ENCODE results near the gene NLRP6.

DNA sequence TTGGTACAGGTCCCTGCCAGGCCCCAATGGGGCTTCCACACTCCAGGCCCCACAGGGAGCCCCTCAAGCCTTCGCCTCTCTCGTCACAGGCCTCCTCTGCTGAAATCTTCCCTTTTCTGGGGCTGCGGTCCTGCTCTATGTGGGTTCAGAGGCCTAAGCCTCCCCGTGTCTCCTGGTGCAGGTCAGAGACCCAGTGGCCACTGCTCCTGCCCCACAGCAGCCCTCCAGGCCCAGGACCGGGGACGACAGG lies 48.3 kb downstream of the NLRP6 start:
- TF ChIP-seq POLR2A (IDR thresholded peaks at IDR 0.05) = no peak
- TF ChIP-seq, protein P1, sequence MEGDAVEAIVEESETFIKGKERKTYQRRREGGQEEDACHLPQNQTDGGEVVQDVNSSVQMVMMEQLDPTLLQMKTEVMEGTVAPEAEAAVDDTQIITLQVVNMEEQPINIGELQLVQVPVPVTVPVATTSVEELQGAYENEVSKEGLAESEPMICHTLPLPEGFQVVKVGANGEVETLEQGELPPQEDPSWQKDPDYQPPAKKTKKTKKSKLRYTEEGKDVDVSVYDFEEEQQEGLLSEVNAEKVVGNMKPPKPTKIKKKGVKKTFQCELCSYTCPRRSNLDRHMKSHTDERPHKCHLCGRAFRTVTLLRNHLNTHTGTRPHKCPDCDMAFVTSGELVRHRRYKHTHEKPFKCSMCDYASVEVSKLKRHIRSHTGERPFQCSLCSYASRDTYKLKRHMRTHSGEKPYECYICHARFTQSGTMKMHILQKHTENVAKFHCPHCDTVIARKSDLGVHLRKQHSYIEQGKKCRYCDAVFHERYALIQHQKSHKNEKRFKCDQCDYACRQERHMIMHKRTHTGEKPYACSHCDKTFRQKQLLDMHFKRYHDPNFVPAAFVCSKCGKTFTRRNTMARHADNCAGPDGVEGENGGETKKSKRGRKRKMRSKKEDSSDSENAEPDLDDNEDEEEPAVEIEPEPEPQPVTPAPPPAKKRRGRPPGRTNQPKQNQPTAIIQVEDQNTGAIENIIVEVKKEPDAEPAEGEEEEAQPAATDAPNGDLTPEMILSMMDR (IDR thresholded peaks at IDR 0.05) = no peak

Data from esophagus squamous epithelium (tissue), 4 donors.